ENCODE results near the gene XIAP. TPM values are rescaled to one million over a fixed set of nuclear protein-coding genes. Genes with fewer than 3 reads are reported as not detected.
"Not testable (repeated sequence)": the region's sequence is repeated elsewhere in the genome, so short reads cannot be mapped to it uniquely, and the experiment has no call there.

Gene XIAP
- total and polyA plus RNA-seq, 2 experiments from 2014 or later = 13.7 to 36.1 TPM

DNA sequence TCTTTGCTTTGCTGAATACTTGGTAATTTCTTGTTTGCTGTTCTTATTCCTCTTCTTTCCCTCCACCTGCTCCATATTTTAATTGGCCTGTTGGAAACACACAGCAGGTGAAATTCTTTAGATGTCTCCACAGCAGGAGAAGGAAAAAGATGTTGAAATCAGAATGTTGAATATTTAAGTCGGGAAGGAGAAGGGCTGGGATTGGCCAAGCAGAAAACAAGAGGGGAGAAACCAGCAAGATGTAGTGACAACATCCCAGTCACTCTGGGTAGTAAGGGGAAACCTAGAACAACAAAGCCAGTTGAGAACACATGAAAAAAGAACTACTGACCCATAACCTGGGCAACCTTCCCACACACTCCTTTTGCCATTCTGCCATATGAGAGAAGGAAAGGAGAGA, 64.3 kb downstream of the XIAP start:
- H3K79me2 ChIP-seq = no peaks in the 10 kb centered on the region
- TF ChIP-seq EZH2phosphoT487 (IDR thresholded peaks at IDR 0.05; ENCODE audit: low read depth, severe bottlenecking, unreplicated experiment) (no peak), EZH2 (IDR thresholded peaks at IDR 0.05; ENCODE audit: borderline replicate concordance) (no peak)
- TF ChIP-seq, protein P1, sequence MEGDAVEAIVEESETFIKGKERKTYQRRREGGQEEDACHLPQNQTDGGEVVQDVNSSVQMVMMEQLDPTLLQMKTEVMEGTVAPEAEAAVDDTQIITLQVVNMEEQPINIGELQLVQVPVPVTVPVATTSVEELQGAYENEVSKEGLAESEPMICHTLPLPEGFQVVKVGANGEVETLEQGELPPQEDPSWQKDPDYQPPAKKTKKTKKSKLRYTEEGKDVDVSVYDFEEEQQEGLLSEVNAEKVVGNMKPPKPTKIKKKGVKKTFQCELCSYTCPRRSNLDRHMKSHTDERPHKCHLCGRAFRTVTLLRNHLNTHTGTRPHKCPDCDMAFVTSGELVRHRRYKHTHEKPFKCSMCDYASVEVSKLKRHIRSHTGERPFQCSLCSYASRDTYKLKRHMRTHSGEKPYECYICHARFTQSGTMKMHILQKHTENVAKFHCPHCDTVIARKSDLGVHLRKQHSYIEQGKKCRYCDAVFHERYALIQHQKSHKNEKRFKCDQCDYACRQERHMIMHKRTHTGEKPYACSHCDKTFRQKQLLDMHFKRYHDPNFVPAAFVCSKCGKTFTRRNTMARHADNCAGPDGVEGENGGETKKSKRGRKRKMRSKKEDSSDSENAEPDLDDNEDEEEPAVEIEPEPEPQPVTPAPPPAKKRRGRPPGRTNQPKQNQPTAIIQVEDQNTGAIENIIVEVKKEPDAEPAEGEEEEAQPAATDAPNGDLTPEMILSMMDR (IDR thresholded peaks at IDR 0.05; ENCODE audit: poor library complexity) = no peak
- no peak overlapping the region for H3K4me3 ChIP-seq
- no peak for DNase-seq (ENCODE audit: low spot score)
- H3K4me1 ChIP-seq (ENCODE audit: insufficient read depth) = no peaks in the 10 kb centered on the region
- no peaks in the 10 kb centered on the region for H3K36me3 ChIP-seq (replicated peaks; ENCODE audit: insufficient read depth, low read depth)
- no peaks in the 10 kb centered on the region for H4K20me1 ChIP-seq (ENCODE audit: insufficient read depth, poor library complexity, severe bottlenecking)
- H2AFZ ChIP-seq = no peak overlapping the region
- 57% methylated on average over 1 of the region's 1 CpG for WGBS (ENCODE audit: low lambda C conversion rate, missing lambda C conversion rate)
- no peak overlapping the region for H3K27ac ChIP-seq
- H3K9me2 ChIP-seq (replicated peaks; ENCODE audit: insufficient read depth) = no peaks in the 10 kb centered on the region
- no peaks in the 10 kb centered on the region for H3K27me3 ChIP-seq
- H3K9me3 ChIP-seq (ENCODE audit: low read depth) = no peaks in the 10 kb centered on the region
- no peak overlapping the region for H3K4me2 ChIP-seq

DNA sequence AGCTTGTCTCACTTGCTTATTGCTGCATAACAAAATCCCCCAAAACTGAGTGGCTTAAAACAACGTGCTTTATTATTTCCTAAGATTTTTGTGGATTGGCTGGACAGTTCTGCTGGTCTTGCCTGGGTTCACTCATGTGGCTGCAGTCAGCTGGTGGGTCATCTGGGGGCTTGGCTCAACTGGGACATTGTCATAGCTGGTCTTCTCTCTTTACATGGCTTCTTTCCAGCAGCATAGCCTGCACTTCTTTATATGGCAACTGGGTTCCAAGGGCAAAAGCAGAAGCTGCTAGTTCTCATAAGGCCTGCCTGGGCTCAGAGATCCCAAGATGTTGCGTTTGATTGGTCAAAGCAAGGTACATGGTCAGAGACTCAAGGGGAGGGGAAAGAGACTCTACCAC, 68.0 kb downstream of the XIAP start:
- no peaks in the 10 kb centered on the region for H3K9me3 ChIP-seq (ENCODE audit: low read depth)
- H3K4me2 ChIP-seq = no peak overlapping the region
- no peaks in the 10 kb centered on the region for H3K36me3 ChIP-seq (replicated peaks; ENCODE audit: insufficient read depth, low read depth)
- H3K4me3 ChIP-seq = no peak overlapping the region
- H3K9me2 ChIP-seq (replicated peaks; ENCODE audit: insufficient read depth) = no peaks in the 10 kb centered on the region
- no peaks in the 10 kb centered on the region for H3K79me2 ChIP-seq
- H3K4me1 ChIP-seq (ENCODE audit: insufficient read depth) = no peaks in the 10 kb centered on the region
- DNase-seq (ENCODE audit: low spot score) = no peak
- H2AFZ ChIP-seq = no peak overlapping the region
- H3K27me3 ChIP-seq = no peaks in the 10 kb centered on the region
- TF ChIP-seq, protein P1 (IDR thresholded peaks at IDR 0.05; ENCODE audit: poor library complexity) = no peak
- no peak for TF ChIP-seq EZH2phosphoT487 (IDR thresholded peaks at IDR 0.05; ENCODE audit: low read depth, severe bottlenecking, unreplicated experiment)
- TF ChIP-seq EZH2 (IDR thresholded peaks at IDR 0.05; ENCODE audit: borderline replicate concordance) = no peak
- H3K27ac ChIP-seq = no peak overlapping the region
- WGBS (ENCODE audit: low lambda C conversion rate, missing lambda C conversion rate) = 66% methylated on average over 2 of the region's 2 CpGs
- H4K20me1 ChIP-seq (ENCODE audit: insufficient read depth, poor library complexity, severe bottlenecking) = no peaks in the 10 kb centered on the region

DNA sequence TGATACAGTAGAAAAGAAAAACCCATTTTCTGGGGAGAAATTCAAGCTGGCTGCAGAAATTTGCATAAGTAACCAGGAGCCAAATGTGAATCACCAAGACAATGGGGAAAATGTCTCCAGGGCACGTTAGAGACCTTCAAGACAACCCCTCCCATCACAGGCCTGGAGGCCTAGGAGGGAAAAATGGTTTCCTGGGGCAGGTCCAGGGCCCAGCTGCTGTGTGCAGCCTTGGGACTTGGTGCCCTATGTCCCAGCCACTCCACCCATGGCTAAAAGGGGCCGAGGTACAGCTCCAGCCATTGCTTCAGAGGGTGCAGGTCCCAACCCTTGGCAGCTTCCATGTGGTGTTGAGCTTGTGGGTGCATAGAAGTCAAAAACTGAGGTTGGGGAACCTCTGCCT, 72.2 kb downstream of the XIAP start:
- H3K4me1 ChIP-seq (ENCODE audit: insufficient read depth); H3K27ac ChIP-seq; H3K9me3 ChIP-seq (ENCODE audit: low read depth); H4K20me1 ChIP-seq (ENCODE audit: insufficient read depth, poor library complexity, severe bottlenecking); DNase-seq (ENCODE audit: low spot score); H3K27me3 ChIP-seq; H3K4me3 ChIP-seq; H2AFZ ChIP-seq; H3K36me3 ChIP-seq (replicated peaks; ENCODE audit: insufficient read depth, low read depth); H3K4me2 ChIP-seq; H3K79me2 ChIP-seq; H3K9me2 ChIP-seq (replicated peaks; ENCODE audit: insufficient read depth): not testable (repeated sequence)
- WGBS (ENCODE audit: low lambda C conversion rate, missing lambda C conversion rate) = 53% methylated on average over 2 of the region's 2 CpGs

DNA sequence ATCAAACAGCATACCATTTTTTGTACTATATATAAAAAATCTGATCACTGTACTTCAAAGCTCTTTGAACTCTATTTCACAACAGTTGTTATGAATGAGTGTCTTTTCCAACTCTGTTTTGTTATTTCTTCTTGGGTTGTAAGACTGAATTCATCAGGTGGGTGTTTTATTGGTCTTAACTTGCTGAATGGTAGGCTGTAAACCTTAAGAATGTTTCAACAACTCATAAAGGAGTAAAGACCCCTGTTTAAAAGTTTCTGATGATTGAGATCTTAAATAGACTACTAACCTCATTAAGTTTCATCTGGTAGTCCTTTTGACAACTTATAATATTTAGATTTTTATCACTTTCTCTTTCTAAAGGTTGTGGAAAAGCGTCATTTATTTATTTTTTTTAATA, 83.2 kb downstream of the XIAP start:
- DNase-seq (ENCODE audit: low spot score) = no peak
- Histone ChIP-seq H3K27me3 (no peaks in the 10 kb centered on the region), H3K4me1 (ENCODE audit: insufficient read depth) (no peaks in the 10 kb centered on the region), H4K20me1 (ENCODE audit: insufficient read depth, poor library complexity, severe bottlenecking) (no peaks in the 10 kb centered on the region), H3K4me2 (no peak overlapping the region), H3K4me3 (no peak overlapping the region), H2AFZ (no peak overlapping the region), H3K36me3 (replicated peaks; ENCODE audit: insufficient read depth, low read depth) (no peaks in the 10 kb centered on the region), H3K9me2 (replicated peaks; ENCODE audit: insufficient read depth) (no peaks in the 10 kb centered on the region), H3K9me3 (ENCODE audit: low read depth) (no peaks in the 10 kb centered on the region), H3K27ac (no peak overlapping the region), H3K79me2 (no peaks in the 10 kb centered on the region)
- WGBS (ENCODE audit: low lambda C conversion rate, missing lambda C conversion rate) = 44% methylated on average over 1 of the region's 1 CpG
- TF ChIP-seq EZH2 (IDR thresholded peaks at IDR 0.05; ENCODE audit: borderline replicate concordance) = no peak
- TF ChIP-seq, protein P1 (IDR thresholded peaks at IDR 0.05; ENCODE audit: poor library complexity) = no peak
- no peak for TF ChIP-seq EZH2phosphoT487 (IDR thresholded peaks at IDR 0.05; ENCODE audit: low read depth, severe bottlenecking, unreplicated experiment)

Data from hepatocyte (in vitro differentiated cells).